ENCODE data around the gene LGALS7.

Gene LGALS7

DNA sequence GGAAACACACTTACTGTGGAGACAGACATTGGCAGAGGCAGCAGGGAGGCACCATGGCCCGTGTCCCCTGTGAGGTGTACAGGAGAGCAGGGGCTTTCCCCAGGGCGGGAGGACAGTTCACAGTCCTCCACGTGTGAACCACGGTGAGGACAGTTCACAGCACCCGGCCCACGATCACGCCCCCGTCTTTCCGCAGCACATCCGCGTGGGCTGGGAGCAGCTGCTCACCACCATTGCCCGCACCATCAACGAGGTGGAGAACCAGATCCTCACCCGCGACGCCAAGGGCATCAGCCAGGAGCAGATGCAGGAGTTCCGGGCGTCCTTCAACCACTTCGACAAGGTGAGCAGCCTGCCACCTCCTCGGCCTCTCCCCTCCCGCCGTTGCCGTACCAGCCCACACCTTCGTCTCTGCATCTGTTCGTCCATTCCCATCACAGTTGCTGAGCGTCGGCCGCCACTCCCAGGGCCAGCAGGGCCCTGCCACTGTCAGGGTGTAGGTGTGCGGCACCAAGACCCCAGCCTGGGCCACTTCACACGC lies 46.5 kb downstream of the LGALS7 start:
- DNase-seq (ENCODE audit: low read depth in 3 of 3): no peak

DNA sequence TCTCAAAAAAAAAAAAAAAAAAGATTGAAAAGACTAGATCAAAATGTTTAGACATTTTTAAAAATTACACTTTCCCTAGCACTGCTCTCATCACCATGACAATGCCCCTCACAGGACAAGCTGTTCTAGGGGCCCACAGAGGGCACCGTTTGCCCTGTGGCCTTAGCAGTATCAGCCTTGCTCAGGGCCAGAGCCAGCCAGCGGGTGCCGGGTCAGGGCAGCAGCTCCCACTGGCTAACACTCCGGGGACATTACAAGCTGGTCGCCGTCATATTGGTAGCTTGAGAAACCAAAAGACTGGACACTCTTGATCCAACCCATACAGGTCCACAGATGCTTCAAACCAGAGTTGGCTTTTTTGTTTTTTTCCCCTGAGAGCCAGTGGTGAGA lies 47.0 kb downstream of the LGALS7 start:
- no peak for DNase-seq (ENCODE audit: low read depth in 3 of 3)

DNA sequence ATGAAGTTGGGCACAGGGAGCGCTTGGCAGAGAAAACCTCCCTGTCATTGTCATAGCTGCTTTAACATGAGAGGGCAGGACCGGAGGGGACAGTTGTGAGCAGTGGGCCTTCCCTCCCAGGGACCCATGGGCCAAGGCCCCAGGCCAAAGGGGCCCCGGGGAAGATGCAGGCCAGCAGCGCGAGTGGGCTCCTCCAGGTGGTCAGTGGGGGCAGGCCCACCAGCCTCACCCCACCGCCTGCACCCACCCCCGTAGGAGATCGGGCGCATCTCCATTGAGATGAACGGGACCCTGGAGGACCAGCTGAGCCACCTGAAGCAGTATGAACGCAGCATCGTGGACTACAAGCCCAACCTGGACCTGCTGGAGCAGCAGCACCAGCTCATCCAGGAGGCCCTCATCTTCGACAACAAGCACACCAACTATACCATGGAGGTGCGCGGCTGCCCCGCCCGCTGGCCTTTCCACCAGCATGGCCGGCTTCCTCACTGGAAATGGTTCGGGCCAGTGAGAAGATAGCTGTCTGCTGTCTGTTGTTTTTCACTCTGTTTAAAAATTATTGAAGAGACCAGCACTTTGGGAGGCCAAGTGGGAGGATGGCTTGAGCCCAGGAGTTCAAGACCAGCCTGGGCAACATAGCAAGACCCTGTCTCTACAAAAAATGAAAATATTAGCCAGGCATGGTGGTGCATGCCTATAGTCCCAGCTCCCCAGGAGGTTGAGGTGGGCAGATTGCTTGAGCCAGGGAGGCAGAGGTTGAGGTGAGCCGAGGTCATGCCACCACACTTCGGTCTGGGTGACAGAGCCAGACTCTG lies 47.6 kb downstream of the LGALS7 start:
- DNase-seq (ENCODE audit: low read depth in 3 of 3): no peak

DNA sequence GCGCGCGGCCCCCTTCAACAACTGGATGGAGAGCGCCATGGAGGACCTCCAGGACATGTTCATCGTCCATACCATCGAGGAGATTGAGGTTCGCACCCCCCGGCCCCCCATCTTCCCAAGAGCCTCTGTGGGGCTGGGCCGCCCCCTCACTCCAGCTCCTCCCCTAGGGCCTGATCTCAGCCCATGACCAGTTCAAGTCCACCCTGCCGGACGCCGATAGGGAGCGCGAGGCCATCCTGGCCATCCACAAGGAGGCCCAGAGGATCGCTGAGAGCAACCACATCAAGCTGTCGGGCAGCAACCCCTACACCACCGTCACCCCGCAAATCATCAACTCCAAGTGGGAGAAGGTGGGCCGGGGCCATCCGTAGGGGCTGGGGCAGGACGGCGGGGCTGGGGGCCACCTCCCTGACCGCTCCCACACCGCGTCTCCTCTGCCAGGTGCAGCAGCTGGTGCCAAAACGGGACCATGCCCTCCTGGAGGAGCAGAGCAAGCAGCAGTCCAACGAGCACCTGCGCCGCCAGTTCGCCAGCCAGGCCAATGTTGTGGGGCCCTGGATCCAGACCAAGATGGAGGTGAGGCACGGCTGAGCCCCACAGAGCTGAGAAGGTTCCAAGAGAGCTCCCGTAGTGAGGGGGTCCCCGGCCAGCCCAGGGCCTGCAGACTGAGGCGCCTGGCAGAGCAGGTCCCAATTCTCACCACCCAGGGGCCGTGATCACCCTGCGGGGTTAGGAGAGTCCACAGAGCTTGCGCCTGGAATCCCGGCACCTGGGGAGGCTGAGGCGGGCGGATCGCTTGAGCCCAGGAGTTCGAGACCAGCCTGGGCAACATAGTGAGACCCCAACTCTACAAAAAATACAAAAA lies 49.1 kb downstream of the LGALS7 start:
- DNase-seq (ENCODE audit: low read depth in 3 of 3): no peak

DNA sequence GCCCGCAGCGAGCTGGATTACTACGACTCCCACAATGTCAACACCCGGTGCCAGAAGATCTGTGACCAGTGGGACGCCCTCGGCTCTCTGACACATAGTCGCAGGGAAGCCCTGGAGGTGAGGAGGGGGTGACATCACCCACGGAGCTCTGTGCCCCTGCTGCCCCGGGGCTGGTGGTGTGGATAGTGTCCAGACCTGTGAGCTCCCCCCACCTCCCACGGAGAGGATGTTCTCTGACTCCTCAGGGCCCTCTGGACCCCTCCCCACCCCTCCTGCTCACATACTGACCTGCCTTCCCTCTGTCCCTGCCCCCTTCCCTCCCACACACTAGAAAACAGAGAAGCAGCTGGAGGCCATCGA lies 49.7 kb downstream of the LGALS7 start:
- no peak for DNase-seq (ENCODE audit: low read depth in 3 of 3)

DNA sequence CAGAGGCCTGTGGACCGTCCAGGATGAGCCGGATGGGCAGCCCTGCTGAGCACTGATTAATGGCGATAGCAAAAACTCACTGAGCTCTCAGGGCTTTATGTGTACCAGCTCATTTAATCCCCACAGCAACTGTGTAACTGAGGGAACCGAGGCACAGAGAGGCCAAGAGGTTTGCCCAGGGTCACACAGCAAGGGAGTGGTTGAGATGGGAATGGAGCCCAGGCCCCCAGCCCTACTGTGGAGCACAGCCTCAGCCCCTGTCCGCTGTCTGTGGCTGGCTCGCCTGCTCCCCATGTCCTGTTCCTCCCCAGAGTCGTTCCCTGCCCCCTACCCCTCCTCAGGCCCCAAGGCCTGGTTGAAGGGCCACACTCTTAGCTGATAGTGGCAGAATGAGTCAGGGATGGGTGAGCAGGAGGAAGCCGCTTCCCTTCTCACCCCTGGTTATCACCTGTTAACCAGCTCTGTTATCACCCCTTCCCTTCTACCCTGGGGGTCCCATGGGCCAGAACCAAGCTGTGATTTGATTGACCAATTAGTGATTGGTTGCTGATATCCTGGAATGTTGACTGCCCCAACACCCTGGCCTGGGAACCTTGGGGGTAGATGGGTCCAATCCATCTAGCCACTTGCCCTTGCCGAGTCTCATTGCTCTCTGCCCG lies 50.2 kb downstream of the LGALS7 start:
- no peak for DNase-seq (ENCODE audit: low read depth in 3 of 3)

DNA sequence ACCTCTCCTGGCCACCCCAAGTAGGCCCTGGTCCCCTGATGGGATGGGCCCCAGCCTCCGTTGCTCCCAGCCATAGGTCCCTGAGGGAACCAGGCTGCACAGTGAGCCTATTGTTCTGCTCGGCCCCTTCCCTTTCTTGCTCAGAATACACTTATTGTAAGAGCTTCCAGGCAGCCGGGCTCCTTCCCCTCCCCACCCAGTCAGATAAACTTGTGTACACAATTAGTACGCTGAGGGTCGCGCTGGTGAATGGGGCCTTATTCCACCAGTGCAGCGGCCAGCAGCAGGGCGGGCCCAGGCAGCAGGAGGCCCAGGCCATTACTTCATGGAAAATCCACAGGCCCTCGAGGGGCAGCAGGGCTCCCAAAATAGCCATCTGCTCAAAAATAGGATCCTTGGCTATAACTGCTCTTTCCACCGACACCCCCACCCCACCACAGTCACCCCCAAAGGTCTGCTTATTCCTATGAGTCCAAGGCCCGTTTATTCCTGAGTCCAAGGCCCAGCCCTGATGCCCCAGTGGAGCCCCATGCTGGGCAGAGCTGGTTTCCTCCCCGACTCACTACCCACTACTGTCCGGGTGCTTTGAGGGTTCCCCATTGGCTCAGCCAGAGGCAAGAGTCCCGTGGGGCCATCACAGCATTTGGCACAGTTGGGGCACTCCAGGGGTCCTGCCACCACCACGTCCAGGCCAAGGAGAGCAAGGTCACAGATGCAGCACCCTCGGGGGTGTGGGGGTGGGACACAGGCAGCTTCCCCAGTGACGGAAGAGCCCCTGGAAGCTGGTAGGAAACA lies 51.1 kb downstream of the LGALS7 start:
- DNase-seq (ENCODE audit: low read depth in 3 of 3): no peak

DNA sequence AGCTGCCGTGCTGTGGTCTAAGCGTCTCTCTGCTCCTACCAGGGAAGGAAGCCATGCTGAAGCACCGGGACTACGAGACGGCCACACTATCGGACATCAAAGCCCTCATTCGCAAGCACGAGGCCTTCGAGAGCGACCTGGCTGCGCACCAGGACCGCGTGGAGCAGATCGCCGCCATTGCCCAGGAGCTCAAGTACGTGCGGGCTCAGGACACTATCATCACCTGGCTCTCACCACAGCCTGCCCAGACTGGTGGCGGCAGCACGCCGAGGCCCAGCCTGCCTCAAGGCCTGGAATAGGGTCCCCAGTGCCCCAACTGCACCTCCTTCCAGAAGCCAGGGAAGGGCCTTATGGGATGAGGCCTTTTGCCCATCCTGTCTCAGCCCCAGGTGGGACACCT lies 51.8 kb downstream of the LGALS7 start:
- no peak for DNase-seq (ENCODE audit: low read depth in 3 of 3)

Data from stimulated activated CD4-positive, alpha-beta T cell treated with anti-CD3 and anti-CD28 coated beads, TNF-alpha, amount 100 ng/mL, for 4 hours (primary cell).